Activated naive CD4-positive, alpha-beta T cell treated with anti-CD3 and anti-CD28 coated beads, Interleukin-2, amount 10 ng/mL, durations not matched to agents 7 days and 5 days (primary cell): ENCODE measurements around the gene SERPINA10.
"Not testable (repeated sequence)": the region's sequence is repeated elsewhere in the genome, so short reads cannot be mapped to it uniquely, and the experiment has no call there.

ENCODE experiments used
- CTCF ChIA-PET: fragments of 350-600 bp; sonication (Branson Sonifier 250); formaldehyde crosslinking; loops from one replicate; lab custom pipeline; 2021; ENCODE audit warnings: antibody characterized with exemption; lab: Charles Lee
- DNase-seq: peaks from one replicate; pipeline ENCODE4 v3.0.0-alpha.2; 2020
- H3K27ac Mint-ChIP-seq: one replicate; pipeline ENCODE4 v1.8.0; 2021; ENCODE audit warnings: mild to moderate bottlenecking, moderate library complexity, mixed read lengths
- H3K27me3 Mint-ChIP-seq: one replicate; pipeline ENCODE4 v1.8.0; 2021; ENCODE audit warnings: mild to moderate bottlenecking, mixed read lengths
- H3K36me3 Mint-ChIP-seq: one replicate; pipeline ENCODE4 v1.8.0; 2021; ENCODE audit warnings: mixed read lengths
- H3K4me1 Mint-ChIP-seq: one replicate; pipeline ENCODE4 v1.8.0; 2021; ENCODE audit warnings: mixed read lengths
- H3K4me3 Mint-ChIP-seq: one replicate; pipeline ENCODE4 v1.8.0; 2021; ENCODE audit warnings: mild to moderate bottlenecking, moderate library complexity, mixed read lengths
- H3K9me3 Mint-ChIP-seq: one replicate; pipeline ENCODE4 v1.8.0; 2021; ENCODE audit warnings: mixed read lengths

SERPINA10 gene

DNA sequence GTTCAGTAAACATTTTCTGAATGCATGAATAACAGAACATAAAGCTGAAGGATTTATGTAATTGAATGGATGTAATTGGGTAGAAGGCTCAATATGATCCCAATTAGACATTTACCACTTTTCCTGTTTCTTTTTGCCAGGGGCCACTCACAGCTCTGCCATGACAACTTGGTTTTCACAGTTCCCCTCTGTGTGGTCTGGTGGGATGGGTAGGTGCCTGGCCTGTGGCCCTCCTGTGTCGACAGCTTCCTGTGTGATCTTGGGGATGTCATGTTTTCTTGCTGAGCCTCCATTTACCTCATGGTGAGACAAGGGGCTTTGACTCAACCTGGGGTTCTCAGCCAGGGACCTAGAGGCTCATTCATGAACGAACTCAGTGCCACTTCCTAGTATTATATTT lies 12.6 kb upstream of the SERPINA10 start:
- Mint-ChIP-seq H3K4me1 (no peaks in the 10 kb centered on the region), H3K9me3 (peaks cover 10% of the 10 kb centered on the region), H3K36me3 (no peaks in the 10 kb centered on the region), H3K27ac (no peak overlapping the region), H3K4me3 (no peak overlapping the region), H3K27me3 (peaks cover 3% of the 10 kb centered on the region)
- DNase-seq, result no peak
- CTCF ChIA-PET, result no interaction called here

DNA sequence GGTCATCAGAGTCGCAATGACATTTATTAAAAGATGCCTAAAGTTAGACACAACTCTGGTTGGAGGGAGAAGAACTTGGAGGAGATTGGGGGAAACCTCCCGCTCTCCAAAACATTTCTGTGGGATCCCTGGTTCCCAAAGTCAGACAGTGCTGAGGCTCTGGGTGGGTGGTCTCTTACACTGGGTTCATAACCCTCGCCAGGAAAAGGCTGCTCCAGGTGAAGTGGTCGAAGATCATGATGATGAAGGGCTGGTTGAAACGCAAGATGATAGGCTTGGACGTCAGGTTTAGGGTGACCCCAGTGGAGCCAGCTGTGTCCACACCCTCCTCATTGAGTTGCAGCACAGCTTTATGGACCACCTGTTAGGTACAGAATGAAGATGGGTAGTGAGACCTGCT lies 11.2 kb upstream of the SERPINA10 start:
- CTCF ChIA-PET, result interaction anchor here (0.8 kb wide), 1 partner anchor 165 kb away, joined by 3 read pairs; no protein-coding TSS in a partner anchor
- DNase-seq, result no peak
- Mint-ChIP-seq H3K4me1 (no peaks in the 10 kb centered on the region), H3K36me3 (no peaks in the 10 kb centered on the region), H3K4me3 (no peak overlapping the region), H3K27ac (no peak overlapping the region), H3K27me3 (peaks cover 3% of the 10 kb centered on the region), H3K9me3 (peaks cover 10% of the 10 kb centered on the region)

DNA sequence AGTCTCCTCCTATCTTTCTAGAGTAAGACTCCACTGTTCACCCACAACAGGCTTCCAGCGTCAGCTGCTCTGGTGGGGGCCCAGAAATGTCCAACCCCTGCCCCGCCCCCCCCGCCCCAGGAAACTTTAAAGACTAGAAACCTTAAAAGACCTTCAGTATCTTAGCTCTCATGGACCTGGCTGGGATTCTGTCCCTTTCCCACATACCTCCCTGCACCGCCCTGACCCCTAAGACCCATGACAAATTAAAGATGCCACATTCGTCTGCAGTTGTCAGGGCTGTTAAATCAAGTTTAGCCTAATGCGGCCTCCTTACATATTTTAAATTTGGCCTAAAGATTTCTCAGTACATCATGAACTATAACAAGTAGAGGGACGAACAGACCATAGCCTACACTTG lies 10.0 kb upstream of the SERPINA10 start:
- Mint-ChIP-seq H3K27me3 (peaks cover 3% of the 10 kb centered on the region), H3K4me1 (no peaks in the 10 kb centered on the region), H3K9me3 (peaks cover 9% of the 10 kb centered on the region), H3K36me3 (no peaks in the 10 kb centered on the region), H3K27ac (no peak overlapping the region), H3K4me3 (no peak overlapping the region)
- CTCF ChIA-PET, result no interaction called here
- no peak for DNase-seq

DNA sequence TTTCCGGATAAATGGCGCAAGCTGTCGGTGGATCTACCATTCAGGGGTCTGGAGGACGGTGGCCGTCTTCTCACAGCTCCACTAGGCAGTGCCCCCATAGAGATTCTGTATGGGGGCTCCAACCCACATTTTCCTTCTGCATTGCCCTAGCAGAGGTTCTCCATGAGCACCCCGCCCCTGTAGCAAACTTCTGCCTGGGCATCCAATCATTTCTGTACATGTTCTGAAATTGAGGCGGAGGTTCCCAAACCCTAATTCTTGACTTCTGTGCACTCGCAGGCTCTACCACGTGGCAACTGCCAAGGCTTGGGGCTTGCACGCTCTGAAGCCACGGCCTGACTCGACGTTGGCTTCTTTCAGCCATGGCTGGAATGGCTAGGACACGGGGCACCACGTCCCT lies 5.1 kb upstream of the SERPINA10 start:
- H3K4me3 Mint-ChIP-seq, result no peak overlapping the region

DNA sequence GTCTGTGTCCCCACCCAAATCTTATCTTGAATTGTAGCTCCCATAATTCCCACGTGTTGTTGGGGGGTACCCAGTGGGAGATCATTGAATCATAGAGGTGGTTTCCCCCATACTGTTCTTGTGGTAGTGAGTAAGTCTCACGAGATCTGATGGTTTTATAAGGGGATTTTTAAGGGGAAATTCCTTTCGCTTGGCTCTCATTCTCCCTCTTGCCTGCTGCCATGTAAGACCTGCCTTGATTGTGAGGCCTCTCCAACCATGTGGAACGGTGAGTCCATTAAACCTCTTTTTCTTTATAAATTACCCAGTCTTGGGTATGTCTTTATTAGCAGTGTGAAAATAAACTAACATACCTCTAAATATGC lies 3.1 kb upstream of the SERPINA10 start:
- CTCF ChIA-PET, H3K27ac Mint-ChIP-seq, DNase-seq, H3K36me3 Mint-ChIP-seq, H3K9me3 Mint-ChIP-seq, H3K4me3 Mint-ChIP-seq, H3K4me1 Mint-ChIP-seq, H3K27me3 Mint-ChIP-seq: not testable (repeated sequence)

More for the DNA sequence above, 5.1 kb upstream of the SERPINA10 start:
- CTCF ChIA-PET, result no interaction called here
- Mint-ChIP-seq H3K36me3 (no peaks in the 10 kb centered on the region), H3K4me1 (no peaks in the 10 kb centered on the region), H3K27me3 (no peaks in the 10 kb centered on the region), H3K27ac (no peak overlapping the region), H3K9me3 (no peaks in the 10 kb centered on the region)
- no peak for DNase-seq

DNA sequence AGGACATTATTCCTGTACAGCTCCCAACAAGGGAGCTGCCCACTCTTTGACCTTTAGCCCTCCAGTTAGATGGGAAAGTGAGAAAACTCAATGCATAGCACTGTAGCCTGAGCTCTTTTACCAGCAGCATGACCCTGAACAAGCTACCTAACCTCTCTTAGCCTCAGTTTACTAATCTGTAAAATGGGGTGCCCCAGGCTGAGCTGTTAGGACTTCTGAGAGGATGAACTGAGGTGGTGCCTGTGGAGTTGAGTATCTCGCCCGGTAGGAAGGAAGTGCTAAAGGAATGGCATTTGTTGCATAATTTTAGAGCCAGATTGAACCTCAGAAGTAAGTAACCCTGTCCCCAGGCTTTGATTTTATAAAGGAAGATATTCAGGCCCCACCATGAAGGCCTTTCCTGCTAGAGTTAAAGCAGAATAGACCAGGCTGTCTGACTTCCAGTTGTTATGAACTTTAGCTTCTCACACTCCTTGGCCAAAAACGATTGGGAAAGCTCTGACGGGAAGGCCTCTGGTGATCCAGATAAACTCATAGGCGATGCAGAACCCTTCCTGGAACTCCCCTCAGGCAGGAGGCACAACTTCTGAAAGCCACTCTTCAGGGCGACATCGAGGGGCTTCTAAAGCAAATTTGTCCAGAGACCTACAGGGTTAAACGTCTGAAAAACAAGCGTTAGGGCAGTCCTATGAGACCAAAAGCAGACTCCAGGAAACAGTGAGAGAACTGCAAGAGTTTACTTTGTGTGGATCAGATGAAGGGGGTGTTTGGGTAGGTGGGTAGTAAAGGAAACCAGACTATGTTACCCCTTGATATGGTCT lies 2.5 kb upstream of the SERPINA10 start:
- no peak overlapping the region for H3K4me3 Mint-ChIP-seq
- H3K4me1 Mint-ChIP-seq, result no peaks in the 10 kb centered on the region
- no peak for DNase-seq
- CTCF ChIA-PET, result no interaction called here
- no peaks in the 10 kb centered on the region for H3K9me3 Mint-ChIP-seq
- no peak overlapping the region for H3K27ac Mint-ChIP-seq
- H3K27me3 Mint-ChIP-seq, result peaks cover 5% of the 10 kb centered on the region
- no peaks in the 10 kb centered on the region for H3K36me3 Mint-ChIP-seq

DNA sequence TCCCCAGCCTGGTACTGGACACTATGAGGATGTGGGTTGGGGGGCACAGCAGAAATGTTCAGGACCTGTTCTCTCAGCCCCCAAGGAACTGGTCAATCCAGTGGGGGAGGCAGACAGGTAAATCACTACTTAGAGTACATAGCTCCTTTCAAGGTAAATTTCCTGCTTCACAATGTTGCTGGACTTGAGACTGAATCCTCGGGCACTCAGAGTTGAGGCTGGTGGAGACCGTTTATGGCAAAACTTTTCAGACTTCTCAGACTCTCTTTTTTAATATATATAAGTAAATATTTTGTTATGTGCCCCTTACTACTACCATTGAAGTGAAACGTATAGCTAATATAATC lies 483 bp upstream of the SERPINA10 start:
- no peaks in the 10 kb centered on the region for H3K9me3 Mint-ChIP-seq
- no peak overlapping the region for H3K4me3 Mint-ChIP-seq
- H3K4me1 Mint-ChIP-seq, result no peaks in the 10 kb centered on the region
- H3K27me3 Mint-ChIP-seq, result peaks cover 7% of the 10 kb centered on the region
- CTCF ChIA-PET, result no interaction called here
- H3K36me3 Mint-ChIP-seq, result no peaks in the 10 kb centered on the region
- H3K27ac Mint-ChIP-seq, result no peak overlapping the region
- no peak for DNase-seq

DNA sequence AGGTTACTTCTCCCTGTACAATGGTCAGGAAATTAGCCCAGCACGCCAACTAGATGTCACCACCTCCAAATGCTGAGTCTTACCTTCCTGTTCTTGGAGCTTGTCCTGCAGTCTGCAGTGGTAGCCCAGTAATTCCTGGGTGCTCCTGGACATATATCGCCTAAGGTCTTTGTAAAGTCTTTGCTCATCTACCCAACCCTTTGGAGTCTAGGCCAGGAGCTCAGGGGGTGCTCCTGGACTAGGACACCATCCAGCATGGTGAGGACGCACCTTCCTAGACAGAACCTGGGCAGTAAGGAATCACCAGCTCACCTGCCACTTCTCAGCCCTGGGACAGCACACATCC lies 569 bp downstream of the SERPINA10 start:
- Mint-ChIP-seq H3K27me3 (peaks cover 7% of the 10 kb centered on the region), H3K4me3 (no peak overlapping the region), H3K27ac (no peak overlapping the region), H3K9me3 (no peaks in the 10 kb centered on the region), H3K4me1 (peaks cover 3% of the 10 kb centered on the region), H3K36me3 (no peaks in the 10 kb centered on the region)
- CTCF ChIA-PET, result no interaction called here
- DNase-seq, result no peak

DNA sequence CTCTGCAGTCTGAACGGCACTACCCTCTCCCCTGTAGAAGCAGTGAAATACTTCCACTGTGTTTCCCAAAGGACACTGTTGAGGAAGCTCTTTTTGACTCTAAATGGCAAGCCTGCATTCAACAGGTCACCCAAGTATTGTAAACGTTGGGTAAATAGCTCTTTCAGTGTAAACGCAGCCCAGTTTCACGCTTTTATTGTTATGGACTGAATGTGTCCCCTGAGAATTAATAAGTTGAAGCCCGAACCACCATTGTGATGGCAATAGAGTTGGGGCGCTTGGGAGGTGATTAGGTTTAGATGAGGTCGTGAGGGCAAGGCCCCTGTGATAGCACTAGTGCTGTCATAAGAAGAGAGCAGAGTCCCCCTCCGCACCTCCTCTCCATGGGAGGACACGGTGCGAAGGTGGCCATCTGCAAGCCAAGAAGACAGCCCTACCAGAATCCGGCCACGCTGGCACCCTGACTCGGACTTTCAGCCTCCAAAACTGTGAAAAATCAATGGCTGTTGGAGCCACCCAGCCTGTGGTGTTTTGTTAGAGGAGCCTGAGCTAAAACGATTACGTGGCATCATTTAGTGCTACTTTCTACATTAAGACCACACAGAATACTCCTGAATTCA lies 1.1 kb downstream of the SERPINA10 start:
- peaks cover 5% of the 10 kb centered on the region for H3K4me1 Mint-ChIP-seq
- no peak overlapping the region for H3K4me3 Mint-ChIP-seq
- H3K27ac Mint-ChIP-seq, result no peak overlapping the region
- no peaks in the 10 kb centered on the region for H3K9me3 Mint-ChIP-seq
- peaks cover 7% of the 10 kb centered on the region for H3K27me3 Mint-ChIP-seq
- CTCF ChIA-PET, result no interaction called here
- no peaks in the 10 kb centered on the region for H3K36me3 Mint-ChIP-seq
- DNase-seq, result no peak

DNA sequence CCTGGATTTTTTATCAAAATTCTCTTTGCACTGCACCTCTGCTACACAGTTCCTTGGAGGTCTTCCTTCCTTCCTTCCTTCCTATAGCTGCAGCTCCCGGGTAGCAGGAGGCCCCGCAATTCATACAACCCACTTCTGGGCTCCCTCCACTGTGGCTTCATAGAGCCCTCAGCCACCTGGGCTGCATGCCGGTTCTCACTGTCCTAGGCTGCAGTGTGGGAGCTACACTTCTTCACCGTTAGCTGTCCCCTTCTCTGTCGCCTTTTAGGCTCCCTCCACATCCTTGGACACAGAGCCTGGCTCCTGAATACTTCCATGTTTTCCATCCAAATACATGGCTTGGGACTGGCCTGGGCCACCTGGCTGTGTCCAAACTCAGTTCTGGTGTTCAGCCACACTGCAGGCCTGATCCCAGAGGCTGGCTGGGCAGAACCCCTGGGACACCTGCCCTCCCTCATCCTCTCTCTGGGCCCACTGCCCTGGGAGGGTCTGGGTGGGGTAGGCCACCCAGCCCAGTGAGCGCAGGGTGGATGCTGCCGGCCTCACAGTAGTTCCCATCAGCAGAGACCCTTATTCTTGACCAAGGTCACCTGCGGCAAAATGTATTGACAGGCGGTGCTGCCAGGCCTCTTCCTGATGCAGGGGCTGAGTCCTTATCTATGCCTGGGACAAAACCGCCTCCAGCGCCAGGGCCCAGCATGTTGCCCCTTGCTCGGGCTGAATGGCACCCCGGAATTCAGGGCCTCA lies 1.7 kb downstream of the SERPINA10 start:
- CTCF ChIA-PET, result no interaction called here
- Mint-ChIP-seq H3K36me3 (no peaks in the 10 kb centered on the region), H3K27me3 (peaks cover 7% of the 10 kb centered on the region), H3K4me3 (no peak overlapping the region), H3K27ac (no peak overlapping the region), H3K9me3 (no peaks in the 10 kb centered on the region), H3K4me1 (peaks cover 5% of the 10 kb centered on the region)
- DNase-seq, result no peak

DNA sequence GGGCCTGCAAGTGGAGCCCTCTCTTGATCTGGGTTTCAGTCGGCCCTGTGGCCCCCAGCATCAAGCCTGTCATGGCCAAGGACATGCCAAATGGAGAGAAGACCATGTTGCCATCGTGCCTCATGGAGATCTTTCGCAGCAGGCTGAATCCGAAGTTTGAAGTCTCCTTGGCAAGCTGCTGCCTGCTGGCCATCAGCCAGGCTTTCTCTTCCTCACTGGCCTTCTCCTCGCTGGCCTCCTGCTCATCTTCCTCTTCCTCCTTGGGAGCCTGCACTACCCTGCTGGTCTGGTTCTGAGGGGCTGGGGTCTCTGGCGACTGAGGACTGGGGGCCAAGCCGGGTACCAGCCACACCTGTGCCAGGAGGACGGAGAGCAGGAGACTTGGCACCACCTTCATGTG lies 2.9 kb downstream of the SERPINA10 start:
- no peak overlapping the region for H3K4me3 Mint-ChIP-seq
- no peak overlapping the region for H3K27ac Mint-ChIP-seq
- peaks cover 7% of the 10 kb centered on the region for H3K27me3 Mint-ChIP-seq
- no peak for DNase-seq
- CTCF ChIA-PET, result no interaction called here
- H3K9me3 Mint-ChIP-seq, result no peaks in the 10 kb centered on the region
- H3K36me3 Mint-ChIP-seq, result no peaks in the 10 kb centered on the region
- H3K4me1 Mint-ChIP-seq, result peaks cover 5% of the 10 kb centered on the region

DNA sequence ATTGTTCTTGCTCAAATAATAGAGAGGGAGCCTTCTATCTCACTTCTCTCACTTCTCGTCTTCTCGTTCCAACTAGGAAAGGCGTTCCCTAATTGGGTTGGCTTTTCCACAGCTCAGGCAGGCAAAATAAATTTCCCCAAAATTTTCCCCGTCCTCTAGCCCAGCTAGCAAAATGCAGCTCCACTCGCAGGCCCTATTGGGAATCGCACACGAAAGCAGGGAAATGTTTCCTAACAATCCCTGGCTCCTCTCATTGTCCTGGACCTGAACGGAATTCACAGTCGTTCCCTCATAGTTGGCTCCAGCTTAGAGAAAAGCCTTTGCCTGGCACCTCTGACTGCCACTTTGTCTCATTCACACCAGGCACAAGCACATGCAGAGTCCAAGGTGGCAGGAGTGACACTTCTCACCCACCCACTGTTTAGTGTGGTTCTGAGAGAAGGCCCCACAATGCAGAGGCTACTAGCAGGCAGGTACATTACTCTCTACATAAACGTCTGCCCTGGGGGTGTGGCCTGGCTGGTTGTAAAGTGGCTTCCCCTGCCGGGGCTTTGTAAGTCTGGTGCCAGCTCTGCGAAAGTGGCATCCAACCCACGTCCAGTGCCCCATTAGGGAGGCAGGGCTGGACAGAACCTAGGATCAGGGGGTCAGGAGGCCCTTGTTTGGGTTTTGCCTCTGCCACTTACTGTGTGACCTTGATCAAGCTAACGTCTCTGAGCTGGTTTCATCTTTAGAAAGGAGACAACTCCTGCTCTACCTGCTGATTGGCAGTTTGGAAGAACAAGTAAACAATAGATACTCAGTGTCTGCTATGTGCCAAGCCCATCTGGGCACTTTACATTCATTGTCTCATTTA lies 4.2 kb downstream of the SERPINA10 start:
- peaks cover 5% of the 10 kb centered on the region for H3K4me1 Mint-ChIP-seq
- CTCF ChIA-PET, result no interaction called here
- peaks cover 7% of the 10 kb centered on the region for H3K27me3 Mint-ChIP-seq
- DNase-seq, result no peak
- H3K36me3 Mint-ChIP-seq, result no peaks in the 10 kb centered on the region
- H3K27ac Mint-ChIP-seq, result no peak overlapping the region
- no peaks in the 10 kb centered on the region for H3K9me3 Mint-ChIP-seq
- no peak overlapping the region for H3K4me3 Mint-ChIP-seq

DNA sequence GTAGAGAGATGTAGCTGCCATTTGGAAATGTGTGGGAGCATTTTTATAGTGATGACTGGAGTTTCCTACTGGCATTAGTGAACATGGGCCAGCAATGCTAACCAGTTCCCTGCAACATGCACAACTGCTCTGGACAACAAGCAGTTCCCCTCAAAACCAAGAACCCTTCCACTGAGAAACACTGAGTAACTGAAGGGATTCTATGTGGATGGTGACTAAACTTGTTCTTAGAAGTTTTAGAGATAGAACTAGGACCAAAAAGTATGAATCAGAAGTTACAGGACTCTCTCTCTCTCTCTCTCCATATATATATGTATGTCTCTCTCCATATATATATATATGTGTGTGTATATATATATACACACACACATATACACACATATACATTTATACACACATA lies 7.9 kb downstream of the SERPINA10 start:
- Mint-ChIP-seq H3K27ac (no peak overlapping the region), H3K4me1 (peaks cover 5% of the 10 kb centered on the region), H3K9me3 (no peaks in the 10 kb centered on the region), H3K4me3 (no peak overlapping the region), H3K27me3 (peaks cover 3% of the 10 kb centered on the region), H3K36me3 (no peaks in the 10 kb centered on the region)
- DNase-seq, result no peak
- CTCF ChIA-PET, result no interaction called here

DNA sequence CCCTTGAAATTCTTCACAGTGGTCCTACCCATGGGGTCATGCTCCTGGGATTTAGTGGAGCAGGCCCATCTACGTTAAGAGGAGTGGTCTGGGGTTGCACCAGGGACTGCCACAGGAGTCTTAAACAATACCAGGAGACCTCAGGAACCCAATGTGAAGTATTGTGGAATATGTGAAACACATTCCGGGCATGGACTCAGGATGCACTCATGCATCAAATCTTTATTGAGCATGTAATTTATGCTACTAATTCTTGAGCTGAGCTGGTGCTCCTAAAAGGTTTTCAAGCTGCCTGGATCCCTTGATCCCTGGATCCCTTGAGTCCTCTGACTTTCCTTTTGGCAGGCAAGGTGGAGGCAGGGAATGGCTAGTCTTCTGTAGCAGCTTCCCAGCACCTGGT lies 8.8 kb downstream of the SERPINA10 start:
- Mint-ChIP-seq H3K4me1 (peaks cover 5% of the 10 kb centered on the region), H3K27ac (no peak overlapping the region), H3K36me3 (no peaks in the 10 kb centered on the region), H3K9me3 (no peaks in the 10 kb centered on the region), H3K4me3 (no peak overlapping the region), H3K27me3 (peaks cover 3% of the 10 kb centered on the region)
- DNase-seq, result no peak
- CTCF ChIA-PET, result no interaction called here
